K562 (cell line): ENCODE results near the gene HCRTR1. TPM values are rescaled to one million over a fixed set of nuclear protein-coding genes. Genes with fewer than 3 reads are reported as not detected.

Experiments
- ATAC-seq: fragments of 200-7000 bp; cut with Tn5 transposase; 3 replicates; pipeline ENCODE4 v1.9.1; 2020; ENCODE audit warnings: moderate library complexity
- BruUV-seq: library from RNA; stranded (reverse); fragments of 400-500 nt; replicated peaks from 2 replicates; lab custom pipeline; 2021; lab: Mats Ljungman, UMichigan
- CTCF ChIA-PET: fragments of 300-600 bp; formaldehyde crosslinking; extraction: SDS; loops from one replicate; lab custom pipeline; 2021; ENCODE audit warnings: low intra/inter-chr PET ratio; lab: Yijun Ruan, JAX
- POLR2A ChIA-PET: fragments of 300-600, 350-650 bp; sonication (Branson Sonifier 250); formaldehyde crosslinking; extraction: SDS; loops from one replicate; lab custom pipeline; 2021; ENCODE audit warnings: antibody characterized with exemption, inconsistent platforms; lab: Yijun Ruan, JAX
- DNase-seq, 4 experiments: peaks; one replicate each; pipeline versions ENCODE4 v3.0.0 to v3.0.0-alpha.2; 2011 to 2018; ENCODE audit warnings: low spot score in 3 of 4, mixed read lengths in 3 of 4; ENCODE audit errors: extremely low read depth in 1 of 4
- FAIRE-seq: peaks from 2 replicates; lab custom pipeline; 2011; peaks lifted over from hg19 to GRCh38; lab: Jason Lieb, UNC
- H2AFZ ChIP-seq: 2 replicates; pipeline ENCODE4 v1.6.0; 2011; ENCODE audit warnings: low read depth, low read length, control low read depth, inconsistent platforms
- H3K27ac ChIP-seq: fragments of 200-600 bp; 3 replicates; pipeline ENCODE4 v1.8.0; 2011; ENCODE audit warnings: low read depth, mild to moderate bottlenecking, control low read depth, inconsistent platforms, low read length, moderate library complexity, mixed read lengths; ENCODE audit errors: extremely low read depth
- H3K27me3 ChIP-seq, 2 experiments: fragments of 300-600 bp in 1 of 2; 2 replicates in 1 of 2; 3 replicates in 1 of 2; pipeline versions ENCODE4 v1.6.0 to v1.8.0; 2011; ENCODE audit warnings: inconsistent platforms in 2 of 2, low read length in 2 of 2, mild to moderate bottlenecking in 1 of 2, mixed read lengths in 1 of 2, moderate library complexity in 1 of 2; ENCODE audit not compliant: control insufficient read depth in 2 of 2, insufficient read depth in 2 of 2
- H3K36me3 ChIP-seq: fragments of 300-600 bp; 3 replicates; pipeline ENCODE4 v1.8.0; 2011; ENCODE audit warnings: mild to moderate bottlenecking, low read length, inconsistent platforms; ENCODE audit not compliant: control insufficient read depth, insufficient read depth
- H3K4me1 ChIP-seq, 2 experiments: fragments of 200-600 bp in 1 of 2; replicated peaks in 1 of 2; 2 replicates in 1 of 2; 3 replicates in 1 of 2; pipeline versions ENCODE4 v1.5.1 to v1.8.0; 2011; ENCODE audit warnings: inconsistent platforms in 2 of 2, low read length in 2 of 2, mild to moderate bottlenecking in 1 of 2, mixed read lengths in 1 of 2, moderate library complexity in 1 of 2; ENCODE audit not compliant: control insufficient read depth in 2 of 2, insufficient read depth in 2 of 2
- H3K4me2 ChIP-seq: 2 replicates; pipeline ENCODE4 v1.6.1; 2011; ENCODE audit warnings: low read length, control low read depth, inconsistent platforms, mixed read lengths; ENCODE audit not compliant: insufficient read depth
- H3K4me3 ChIP-seq: fragments of 200-600 bp; sonication (generic), shearing (Covaris generic); 2 replicates; pipeline ENCODE4 v1.5.1; 2016; ENCODE audit warnings: control low read depth, inconsistent platforms
- H3K79me2 ChIP-seq: fragments of 200-600 bp; 3 replicates; pipeline ENCODE4 v1.8.0; 2011; ENCODE audit warnings: low read length, inconsistent platforms; ENCODE audit not compliant: control insufficient read depth, insufficient read depth
- H3K9ac ChIP-seq, 2 experiments: 2 replicates each; pipeline versions ENCODE4 v1.6.0 to v1.6.1; 2011; ENCODE audit warnings: low read depth in 2 of 2, low read length in 2 of 2, control low read depth in 1 of 2, inconsistent platforms in 1 of 2, mild to moderate bottlenecking in 1 of 2, mixed read lengths in 1 of 2; ENCODE audit not compliant: insufficient read depth in 1 of 2
- H3K9me1 ChIP-seq: one replicate; pipeline ENCODE4 v1.6.0; 2011; ENCODE audit warnings: inconsistent platforms, mild to moderate bottlenecking, low read length, moderate library complexity; ENCODE audit not compliant: control insufficient read depth, insufficient read depth
- H3K9me3 ChIP-seq: replicated peaks from 2 replicates; pipeline ENCODE4 v1.5.1; 2011; ENCODE audit warnings: low read depth, low read length, inconsistent platforms; ENCODE audit not compliant: control insufficient read depth, insufficient read depth
- H4K20me1 ChIP-seq: replicated peaks from 2 replicates; pipeline ENCODE4 v1.6.1; 2011; ENCODE audit warnings: low read length, inconsistent platforms, mixed read lengths; ENCODE audit not compliant: control insufficient read depth, insufficient read depth
- CREBBP ChIP-seq: IDR thresholded peaks from one replicate; pipeline ENCODE4 v1.6.1; 2012; ENCODE audit warnings: low read depth, mild to moderate bottlenecking, control low read depth, inconsistent platforms, low read length
- E2F6 ChIP-seq, 2 experiments: IDR thresholded peaks; 2 replicates each; pipeline ENCODE4 v1.6.1; 2011; ENCODE audit warnings: borderline replicate concordance in 1 of 2, control low read depth in 1 of 2, low read depth in 1 of 2, low read length in 1 of 2, mild to moderate bottlenecking in 1 of 2, mixed read lengths in 1 of 2, moderate library complexity in 1 of 2; ENCODE audit not compliant: insufficient read depth in 1 of 2, insufficient read length in 1 of 2, poor library complexity in 1 of 2, severe bottlenecking in 1 of 2; ENCODE audit errors: extremely low read depth in 1 of 2
- MAFK ChIP-seq: IDR thresholded peaks from 2 replicates; pipeline ENCODE4 v1.6.1; 2011; ENCODE audit warnings: low read length, improper control_type of control experiment
- PTTG1 ChIP-seq: fragments of 450-650 bp; IDR thresholded peaks from 2 replicates; pipeline ENCODE4 v1.6.1; 2016; ENCODE audit warnings: low read depth, mild to moderate bottlenecking, missing genetic modification characterization, missing compliant biosample characterization
- SMARCA5 ChIP-seq: fragments of 450-650 bp; IDR thresholded peaks from 2 replicates; pipeline ENCODE4 v1.6.1; 2016
- SRSF7 ChIP-seq: fragments of 200-400 bp; formaldehyde crosslinking; optimal IDR thresholded peaks from 2 replicates; pipeline ENCODE3; 2017; ENCODE audit warnings: mild to moderate bottlenecking, low read depth, low read length
- WGBS: fragments of 100-300 bp; shearing (Covaris generic); methylation state at CpG from one replicate; pipeline ENCODE4 v1.1.6; 2016; ENCODE audit warnings: low coverage, mixed read lengths; ENCODE audit not compliant: insufficient coverage; ENCODE audit errors: missing lambda C conversion rate; 5-methylcytosine and 5-hydroxymethylcytosine counted together
- in situ Hi-C: fragments of 300-500 bp; cut with MboI; formaldehyde crosslinking; loops from 4 replicates; pipeline ENCODE4 v1.15.0; 2018; ENCODE audit warnings: inconsistent platforms, mixed read lengths
- intact Hi-C: fragments of 100-400 bp; cut with micrococcal nuclease; formaldehyde crosslinking; loops from 2 replicates; pipeline ENCODE4 v1.14.2; 2022
- polyA plus RNA-seq, 8 experiments: library from polyadenylated mRNA; depleted of rRNA in 4 of 8; stranded (reverse) in 5 of 8; unstranded in 3 of 8; fragments of >200 nt; fragmentation: Nextera tagmentation in 2 of 8; fragmentation: Illumina TruSeq in 1 of 8; extraction: Ambion mirVana in 2 of 8; extraction: Trizol in 1 of 8; gene quantifications; 2 replicates each; pipeline versions ENCODE4 v1.2.1 to v1.2.3, GENCODE V29; 2011 to 2014; ENCODE audit warnings: inconsistent platforms in 1 of 8, missing spikeins in 1 of 8
- total RNA-seq, 7 experiments: library from RNA; depleted of rRNA in 6 of 7; stranded (reverse); fragments of >200 nt in 6 of 7; fragmentation: Illumina TruSeq in 2 of 7; extraction: Trizol in 2 of 7; gene quantifications; 2 replicates each; pipeline versions ENCODE4 v1.2.1 to v1.2.3, GENCODE V29; 2011 to 2021; ENCODE audit warnings: low replicate concordance in 1 of 7
- TF ChIP-seq, protein P1 (sequence below): IDR thresholded peaks from 2 replicates; pipeline ENCODE4 v1.6.1; 2011; ENCODE audit not compliant: insufficient read length; ENCODE audit errors: extremely low read depth
- TF ChIP-seq, protein P2 (sequence below): fragments of 450-650 bp; formaldehyde crosslinking; IDR thresholded peaks from 2 replicates; pipeline ENCODE4 v1.4.0; 2022; ENCODE audit warnings: missing genetic modification characterization

The HCRTR1 gene
- total and polyA plus RNA-seq, 9 of the 15 experiments (the other 6 are each of a cell fraction or from before 2014, with no cell fraction given) = not detected

DNA sequence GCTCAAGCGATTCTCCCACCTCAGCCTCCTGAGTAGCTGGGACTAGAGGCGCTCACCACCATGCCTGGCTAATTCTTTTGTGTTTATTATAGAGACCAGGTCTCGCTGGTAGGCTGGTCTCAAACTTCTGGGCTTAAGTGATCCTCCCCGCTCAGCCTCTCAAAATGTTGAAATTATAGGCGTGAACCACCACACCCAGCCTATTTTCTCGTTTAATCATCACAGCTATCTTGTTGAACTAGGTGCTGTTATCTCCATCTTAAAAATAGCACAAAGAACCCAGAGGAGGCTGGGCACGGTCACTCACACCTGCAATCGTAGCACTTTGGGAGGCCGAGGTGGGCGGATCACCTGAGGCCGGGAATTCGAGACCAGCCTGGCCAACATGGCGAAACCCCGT lies 58.3 kb downstream of the HCRTR1 start:
- Histone ChIP-seq H3K36me3 (no peaks in the 10 kb centered on the region), H3K9me1 (no peaks in the 10 kb centered on the region), H2AFZ (no peak overlapping the region), H3K4me1 (peaks cover 0 to 8% of the 10 kb centered on the region in 2 experiments; a peak in 1 of 5 replicates), H3K9me3 (no peaks in the 10 kb centered on the region), H3K79me2 (no peaks in the 10 kb centered on the region), H3K9ac (no peak overlapping the region), H3K27me3 (peaks cover 67 to 97% of the 10 kb centered on the region in 2 experiments), H4K20me1 (peaks cover 4% of the 10 kb centered on the region), H3K4me2 (no peak overlapping the region), H3K4me3 (no peak overlapping the region), H3K27ac (no peak overlapping the region)
- no peak for ATAC-seq
- no peak for DNase-seq
- 3% methylated on average over 14 of the region's 14 CpGs for WGBS
- BruUV-seq = no TSS peak
- in situ Hi-C loops = no loop called here
- POLR2A ChIA-PET = no interaction called here
- CTCF ChIA-PET = interaction anchor here (0.6 kb wide), 1 partner anchor 20 kb away, joined by 3 read pairs; no protein-coding TSS in a partner anchor
- no peak for FAIRE-seq
- intact Hi-C loops = no loop called here
- TF ChIP-seq CREBBP (no peak), PTTG1 (tag) (no peak), SMARCA5 (no peak), E2F6 (IDR thresholded peaks at IDR 0.05; ENCODE audit: borderline replicate concordance in 1 of 2, extremely low read depth in 1 of 2, insufficient read depth in 1 of 2, insufficient read length in 1 of 2, low read depth in 1 of 2, low read length in 1 of 2, poor library complexity in 1 of 2, severe bottlenecking in 1 of 2) (no peak), MAFK (no peak), SRSF7 (no peak)
- TF ChIP-seq, protein P1, sequence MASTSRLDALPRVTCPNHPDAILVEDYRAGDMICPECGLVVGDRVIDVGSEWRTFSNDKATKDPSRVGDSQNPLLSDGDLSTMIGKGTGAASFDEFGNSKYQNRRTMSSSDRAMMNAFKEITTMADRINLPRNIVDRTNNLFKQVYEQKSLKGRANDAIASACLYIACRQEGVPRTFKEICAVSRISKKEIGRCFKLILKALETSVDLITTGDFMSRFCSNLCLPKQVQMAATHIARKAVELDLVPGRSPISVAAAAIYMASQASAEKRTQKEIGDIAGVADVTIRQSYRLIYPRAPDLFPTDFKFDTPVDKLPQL = no peak
- TF ChIP-seq, protein P2, sequence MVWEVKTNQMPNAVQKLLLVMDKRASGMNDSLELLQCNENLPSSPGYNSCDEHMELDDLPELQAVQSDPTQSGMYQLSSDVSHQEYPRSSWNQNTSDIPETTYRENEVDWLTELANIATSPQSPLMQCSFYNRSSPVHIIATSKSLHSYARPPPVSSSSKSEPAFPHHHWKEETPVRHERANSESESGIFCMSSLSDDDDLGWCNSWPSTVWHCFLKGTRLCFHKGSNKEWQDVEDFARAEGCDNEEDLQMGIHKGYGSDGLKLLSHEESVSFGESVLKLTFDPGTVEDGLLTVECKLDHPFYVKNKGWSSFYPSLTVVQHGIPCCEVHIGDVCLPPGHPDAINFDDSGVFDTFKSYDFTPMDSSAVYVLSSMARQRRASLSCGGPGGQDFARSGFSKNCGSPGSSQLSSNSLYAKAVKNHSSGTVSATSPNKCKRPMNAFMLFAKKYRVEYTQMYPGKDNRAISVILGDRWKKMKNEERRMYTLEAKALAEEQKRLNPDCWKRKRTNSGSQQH (CRISPR knock-in tag) = no peak

Other genes with a start within 250 kb of the HCRTR1 start
- not detected in 2 replicates for gene FABP3, start 244.6 kb upstream of the HCRTR1 start, total RNA-seq (2014; rRNA removed)
- gene FABP3, start 244.6 kb upstream of the HCRTR1 start, total RNA-seq (2014; rRNA removed; fragmentation: Illumina TruSeq; extraction: Trizol) = not detected in 2 replicates
- gene FABP3, start 244.6 kb upstream of the HCRTR1 start, total RNA-seq (2015; rRNA removed; fragmentation: Illumina TruSeq; extraction: Trizol) = not detected in 2 replicates
- not detected in 2 replicates for gene FABP3, start 244.6 kb upstream of the HCRTR1 start, total RNA-seq (2021)
- gene FABP3, start 244.6 kb upstream of the HCRTR1 start, polyA plus RNA-seq (2011; rRNA removed) = not detected in 2 replicates
- gene FABP3, start 244.6 kb upstream of the HCRTR1 start, polyA plus RNA-seq (2014; fragmentation: Illumina TruSeq; extraction: Trizol) = not detected in 2 replicates
- gene FABP3, start 244.6 kb upstream of the HCRTR1 start, polyA plus RNA-seq (2014; fragmentation: Nextera tagmentation; extraction: Ambion mirVana) = under 1 TPM in 1 of 2 experiments, not detected in 1; 0.22 TPM
- not detected in 2 replicates for gene FABP3, start 244.6 kb upstream of the HCRTR1 start, polyA plus RNA-seq (2014; rRNA removed)
- gene SERINC2, start 204.5 kb upstream of the HCRTR1 start, total RNA-seq (2014; rRNA removed) = 0.45 TPM in 1 of 2 replicates, not detected in the other
- gene SERINC2, start 204.5 kb upstream of the HCRTR1 start, total RNA-seq (2014; rRNA removed; fragmentation: Illumina TruSeq; extraction: Trizol) = 0.10 and 0.15 TPM in 2 replicates
- 0.22 and 0.23 TPM in 2 replicates for gene SERINC2, start 204.5 kb upstream of the HCRTR1 start, total RNA-seq (2015; rRNA removed; fragmentation: Illumina TruSeq; extraction: Trizol)
- 1.2 and 1.5 TPM in 2 replicates for gene SERINC2, start 204.5 kb upstream of the HCRTR1 start, total RNA-seq (2021)
- 0.88 and 1.0 TPM in 2 replicates for gene SERINC2, start 204.5 kb upstream of the HCRTR1 start, polyA plus RNA-seq (2011; rRNA removed)
- gene SERINC2, start 204.5 kb upstream of the HCRTR1 start, polyA plus RNA-seq (2014; fragmentation: Illumina TruSeq; extraction: Trizol) = 0.70 and 1.2 TPM in 2 replicates
- under 1 TPM in 1 of 2 experiments, not detected in 1; 0.07 TPM for gene SERINC2, start 204.5 kb upstream of the HCRTR1 start, polyA plus RNA-seq (2014; fragmentation: Nextera tagmentation; extraction: Ambion mirVana)
- gene SERINC2, start 204.5 kb upstream of the HCRTR1 start, polyA plus RNA-seq (2014; rRNA removed) = 1.0 and 1.8 TPM in 2 replicates
- 0.05 and 0.53 TPM in 2 replicates for gene TINAGL1, start 41.2 kb upstream of the HCRTR1 start, total RNA-seq (2014; rRNA removed)
- 0.07 TPM in 1 of 2 replicates, not detected in the other for gene TINAGL1, start 41.2 kb upstream of the HCRTR1 start, total RNA-seq (2014; rRNA removed; fragmentation: Illumina TruSeq; extraction: Trizol)
- gene TINAGL1, start 41.2 kb upstream of the HCRTR1 start, total RNA-seq (2015; rRNA removed; fragmentation: Illumina TruSeq; extraction: Trizol) = not detected in 2 replicates
- 0.27 and 0.67 TPM in 2 replicates for gene TINAGL1, start 41.2 kb upstream of the HCRTR1 start, total RNA-seq (2021)
- gene TINAGL1, start 41.2 kb upstream of the HCRTR1 start, polyA plus RNA-seq (2011; rRNA removed) = 0.35 and 1.2 TPM in 2 replicates
- gene TINAGL1, start 41.2 kb upstream of the HCRTR1 start, polyA plus RNA-seq (2014; fragmentation: Illumina TruSeq; extraction: Trizol) = 0.14 TPM in 1 of 2 replicates, not detected in the other
- not detected for gene TINAGL1, start 41.2 kb upstream of the HCRTR1 start, polyA plus RNA-seq (2014; fragmentation: Nextera tagmentation; extraction: Ambion mirVana)
- gene TINAGL1, start 41.2 kb upstream of the HCRTR1 start, polyA plus RNA-seq (2014; rRNA removed) = 0.04 and 0.16 TPM in 2 replicates
- 76.6 and 87.6 TPM in 2 replicates for gene PEF1, start 27.2 kb downstream of the HCRTR1 start, total RNA-seq (2014; rRNA removed)
- 39.4 and 46.0 TPM in 2 replicates for gene PEF1, start 27.2 kb downstream of the HCRTR1 start, total RNA-seq (2014; rRNA removed; fragmentation: Illumina TruSeq; extraction: Trizol)
- gene PEF1, start 27.2 kb downstream of the HCRTR1 start, total RNA-seq (2015; rRNA removed; fragmentation: Illumina TruSeq; extraction: Trizol) = 48.8 and 49.1 TPM in 2 replicates
- gene PEF1, start 27.2 kb downstream of the HCRTR1 start, total RNA-seq (2021) = 61.0 and 61.9 TPM in 2 replicates
- 73.7 and 104 TPM in 2 replicates for gene PEF1, start 27.2 kb downstream of the HCRTR1 start, polyA plus RNA-seq (2011; rRNA removed)
- 95.5 and 97.8 TPM in 2 replicates for gene PEF1, start 27.2 kb downstream of the HCRTR1 start, polyA plus RNA-seq (2014; fragmentation: Illumina TruSeq; extraction: Trizol)
- gene PEF1, start 27.2 kb downstream of the HCRTR1 start, polyA plus RNA-seq (2014; fragmentation: Nextera tagmentation; extraction: Ambion mirVana) = 10 to 100 TPM; 26.3 to 33.0 TPM
- 78.2 and 82.5 TPM in 2 replicates for gene PEF1, start 27.2 kb downstream of the HCRTR1 start, polyA plus RNA-seq (2014; rRNA removed)
- 0.04 TPM in 1 of 2 replicates, not detected in the other for gene COL16A1, start 86.3 kb downstream of the HCRTR1 start, total RNA-seq (2014; rRNA removed)
- gene COL16A1, start 86.3 kb downstream of the HCRTR1 start, total RNA-seq (2014; rRNA removed; fragmentation: Illumina TruSeq; extraction: Trizol) = not detected in 2 replicates
- 0.08 TPM in 1 of 2 replicates, not detected in the other for gene COL16A1, start 86.3 kb downstream of the HCRTR1 start, total RNA-seq (2015; rRNA removed; fragmentation: Illumina TruSeq; extraction: Trizol)
- gene COL16A1, start 86.3 kb downstream of the HCRTR1 start, total RNA-seq (2021) = 0.54 and 0.60 TPM in 2 replicates
- 0.11 TPM in 1 of 2 replicates, not detected in the other for gene COL16A1, start 86.3 kb downstream of the HCRTR1 start, polyA plus RNA-seq (2011; rRNA removed)
- not detected in 2 replicates for gene COL16A1, start 86.3 kb downstream of the HCRTR1 start, polyA plus RNA-seq (2014; fragmentation: Illumina TruSeq; extraction: Trizol)
- gene COL16A1, start 86.3 kb downstream of the HCRTR1 start, polyA plus RNA-seq (2014; fragmentation: Nextera tagmentation; extraction: Ambion mirVana) = not detected
- 0.11 TPM in 1 of 2 replicates, not detected in the other for gene COL16A1, start 86.3 kb downstream of the HCRTR1 start, polyA plus RNA-seq (2014; rRNA removed)
- 0.23 and 0.33 TPM in 2 replicates for gene ADGRB2, start 146.7 kb downstream of the HCRTR1 start, total RNA-seq (2014; rRNA removed)
- gene ADGRB2, start 146.7 kb downstream of the HCRTR1 start, total RNA-seq (2014; rRNA removed; fragmentation: Illumina TruSeq; extraction: Trizol) = 0.04 TPM in 1 of 2 replicates, not detected in the other
- 0.22 and 0.23 TPM in 2 replicates for gene ADGRB2, start 146.7 kb downstream of the HCRTR1 start, total RNA-seq (2015; rRNA removed; fragmentation: Illumina TruSeq; extraction: Trizol)
- 0.22 and 0.34 TPM in 2 replicates for gene ADGRB2, start 146.7 kb downstream of the HCRTR1 start, total RNA-seq (2021)
- 0.14 and 0.38 TPM in 2 replicates for gene ADGRB2, start 146.7 kb downstream of the HCRTR1 start, polyA plus RNA-seq (2011; rRNA removed)
- 0.07 and 0.11 TPM in 2 replicates for gene ADGRB2, start 146.7 kb downstream of the HCRTR1 start, polyA plus RNA-seq (2014; fragmentation: Illumina TruSeq; extraction: Trizol)
- not detected for gene ADGRB2, start 146.7 kb downstream of the HCRTR1 start, polyA plus RNA-seq (2014; fragmentation: Nextera tagmentation; extraction: Ambion mirVana)
- gene ADGRB2, start 146.7 kb downstream of the HCRTR1 start, polyA plus RNA-seq (2014; rRNA removed) = 0.18 and 0.20 TPM in 2 replicates
- 0.20 and 0.27 TPM in 2 replicates for gene SPOCD1, start 198.3 kb downstream of the HCRTR1 start, total RNA-seq (2014; rRNA removed)
- 0.16 and 0.36 TPM in 2 replicates for gene SPOCD1, start 198.3 kb downstream of the HCRTR1 start, total RNA-seq (2014; rRNA removed; fragmentation: Illumina TruSeq; extraction: Trizol)
- gene SPOCD1, start 198.3 kb downstream of the HCRTR1 start, total RNA-seq (2015; rRNA removed; fragmentation: Illumina TruSeq; extraction: Trizol) = 0.23 and 0.25 TPM in 2 replicates
- 0.22 and 0.71 TPM in 2 replicates for gene SPOCD1, start 198.3 kb downstream of the HCRTR1 start, total RNA-seq (2021)
- 0.39 and 0.63 TPM in 2 replicates for gene SPOCD1, start 198.3 kb downstream of the HCRTR1 start, polyA plus RNA-seq (2011; rRNA removed)
- 0.19 and 0.42 TPM in 2 replicates for gene SPOCD1, start 198.3 kb downstream of the HCRTR1 start, polyA plus RNA-seq (2014; fragmentation: Illumina TruSeq; extraction: Trizol)
- gene SPOCD1, start 198.3 kb downstream of the HCRTR1 start, polyA plus RNA-seq (2014; fragmentation: Nextera tagmentation; extraction: Ambion mirVana) = under 1 TPM in 1 of 2 experiments, not detected in 1; 0.03 TPM
- gene SPOCD1, start 198.3 kb downstream of the HCRTR1 start, polyA plus RNA-seq (2014; rRNA removed) = 0.25 and 0.46 TPM in 2 replicates